K562 (cell line): ENCODE data around the gene HAGHL. TPM values are rescaled to one million over a fixed set of nuclear protein-coding genes. Genes with fewer than 3 reads are reported as not detected.

ENCODE experiments used
- BRD4 ChIP-seq: fragments of 200-600 bp; sonication (generic); IDR thresholded peaks from 2 replicates; pipeline ENCODE4 v1.6.1; 2017; ENCODE audit warnings: inconsistent platforms
- CBX8 ChIP-seq: fragments of 200-600 bp; sonication (generic); IDR thresholded peaks from 2 replicates; pipeline ENCODE4 v1.6.1; 2012; ENCODE audit warnings: borderline replicate concordance, mixed run types, low read depth, mild to moderate bottlenecking, moderate library complexity, mixed read lengths, low read length, control low read depth, inconsistent platforms; ENCODE audit not compliant: poor library complexity, severe bottlenecking; ENCODE audit errors: extremely low read depth
- FOXP1 ChIP-seq: sonication (generic); formaldehyde crosslinking; IDR thresholded peaks from 2 replicates; pipeline ENCODE4 v1.8.0; 2022; ENCODE audit warnings: mild to moderate bottlenecking, missing genetic modification reagents
- HNRNPH1 ChIP-seq: fragments of 200-400 bp; formaldehyde crosslinking; optimal IDR thresholded peaks from 2 replicates; pipeline ENCODE3; 2017; ENCODE audit warnings: low read depth, mild to moderate bottlenecking, low read length, moderate library complexity
- IRF9 ChIP-seq: fragments of 450-650 bp; IDR thresholded peaks from 2 replicates; pipeline ENCODE4 v1.6.1; 2016; ENCODE audit warnings: missing biosample characterization, missing genetic modification characterization
- NUFIP1 ChIP-seq: fragments of 450-650 bp; IDR thresholded peaks from 2 replicates; pipeline ENCODE4 v1.6.1; 2018; ENCODE audit not compliant: partially characterized antibody
- RBM39 ChIP-seq: fragments of 200-400 bp; formaldehyde crosslinking; optimal IDR thresholded peaks from 2 replicates; pipeline ENCODE3; 2018; ENCODE audit warnings: low read depth, low read length
- SETDB1 ChIP-seq: IDR thresholded peaks from one replicate; pipeline ENCODE4 v1.6.1; 2012; ENCODE audit warnings: low read length, control low read depth, inconsistent platforms
- TFAM ChIP-seq: fragments of 250-450 bp; sonication (Bioruptor Pico); conservative IDR thresholded peaks from 2 replicates; pipeline ENCODE4 v1.5.0; 2021; ENCODE audit warnings: mild to moderate bottlenecking, moderate library complexity
- TRIM28 ChIP-seq: fragments of 450-650 bp; IDR thresholded peaks from 2 replicates; pipeline ENCODE4 v1.6.1; 2017
- ZBTB11 ChIP-seq, 3 experiments: fragments of 200-800 bp in 1 of 3; fragments of 250-450 bp in 1 of 3; fragments of 450-650 bp in 1 of 3; sonication (Bioruptor Pico) in 1 of 3; sonication (Bioruptor generic) in 1 of 3; formaldehyde crosslinking in 1 of 3; IDR thresholded peaks; 2 replicates each; pipeline versions ENCODE4 v1.6.1 to v1.8.0; 2016 to 2022; ENCODE audit warnings: mild to moderate bottlenecking in 2 of 3, missing genetic modification characterization in 2 of 3, missing compliant biosample characterization in 1 of 3, moderate library complexity in 1 of 3
- ZBTB49 ChIP-seq: sonication (generic); formaldehyde crosslinking; IDR thresholded peaks from 2 replicates; pipeline ENCODE4 v1.8.0; 2022; ENCODE audit warnings: missing genetic modification reagents, mild to moderate bottlenecking, borderline replicate concordance
- ZNF586 ChIP-seq: fragments of 450-650 bp; formaldehyde crosslinking; conservative IDR thresholded peaks from 2 replicates; pipeline ENCODE4 v1.4.0; 2020; ENCODE audit warnings: mild to moderate bottlenecking, moderate library complexity
- ZNF699 ChIP-seq: fragments of 250-450 bp; sonication (Bioruptor Pico); IDR thresholded peaks from 2 replicates; pipeline ENCODE4 v1.8.0; 2021; ENCODE audit warnings: mild to moderate bottlenecking, moderate library complexity; ENCODE audit not compliant: insufficient replicate concordance
- polyA plus RNA-seq, 8 experiments: library from polyadenylated mRNA; depleted of rRNA in 4 of 8; stranded (reverse) in 5 of 8; unstranded in 3 of 8; fragments of >200 nt; fragmentation: Nextera tagmentation in 2 of 8; fragmentation: Illumina TruSeq in 1 of 8; extraction: Ambion mirVana in 2 of 8; extraction: Trizol in 1 of 8; gene quantifications; 2 replicates each; pipeline versions ENCODE4 v1.2.1 to v1.2.3, GENCODE V29; 2011 to 2014; ENCODE audit warnings: inconsistent platforms in 1 of 8, missing spikeins in 1 of 8
- total RNA-seq, 7 experiments: library from RNA; depleted of rRNA in 6 of 7; stranded (reverse); fragments of >200 nt in 6 of 7; fragmentation: Illumina TruSeq in 2 of 7; extraction: Trizol in 2 of 7; gene quantifications; 2 replicates each; pipeline versions ENCODE4 v1.2.1 to v1.2.3, GENCODE V29; 2011 to 2021; ENCODE audit warnings: low replicate concordance in 1 of 7
- TF ChIP-seq, protein P1 (sequence below): sonication (generic); formaldehyde crosslinking; IDR thresholded peaks from 2 replicates; pipeline ENCODE4 v1.8.1; 2022; ENCODE audit warnings: missing genetic modification reagents
- TF ChIP-seq, protein P2 (sequence below), 3 experiments: IDR thresholded peaks in 2 of 3; conservative IDR thresholded peaks in 1 of 3; 2 replicates each; pipeline ENCODE4 v1.5.1; 2011 to 2012; ENCODE audit warnings: low read length in 3 of 3, mild to moderate bottlenecking in 3 of 3, control low read depth in 2 of 3, improper control_type of control experiment in 1 of 3, inconsistent platforms in 1 of 3, low read depth in 1 of 3, mixed read lengths in 1 of 3, moderate library complexity in 1 of 3; ENCODE audit not compliant: insufficient read depth in 2 of 3

Gene HAGHL
- total and polyA plus RNA-seq, 9 of the 15 experiments (the other 6 are each of a cell fraction or from before 2014, with no cell fraction given): 0.31 to 83.4 (median 20.7) TPM

DNA sequence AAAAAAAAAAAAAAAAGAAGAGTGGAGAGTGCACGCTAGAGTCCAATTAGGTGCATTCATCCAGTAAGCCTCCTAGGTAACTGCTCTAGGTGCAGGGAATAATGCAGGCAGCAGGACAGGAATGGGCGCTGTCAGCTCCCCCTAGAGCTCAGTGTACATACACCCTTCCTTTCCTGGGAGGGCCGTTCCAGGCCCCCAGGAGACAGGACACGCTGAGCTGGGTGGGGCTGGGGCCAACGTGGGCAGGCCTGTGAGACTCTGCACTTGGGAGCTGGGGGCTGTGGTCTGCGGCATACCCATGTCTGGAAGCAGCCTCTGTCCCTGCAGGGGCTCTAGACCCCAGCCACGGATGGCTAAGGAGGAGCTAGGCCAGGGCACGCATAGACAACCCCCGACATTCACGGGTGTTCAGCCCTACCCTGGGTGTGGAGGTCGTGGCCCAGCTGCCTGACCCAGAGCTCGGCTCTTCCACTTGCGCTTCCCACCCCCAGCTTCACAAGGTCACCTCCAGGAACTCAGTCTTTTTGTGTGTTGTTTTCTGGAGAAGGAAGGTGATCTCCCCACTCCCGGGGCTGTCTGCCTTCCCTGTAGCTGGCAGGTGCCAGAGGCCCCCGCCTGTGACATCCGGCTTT is 7.0 kb upstream of the HAGHL start (continued):
- TF ChIP-seq ZBTB11 (CRISPR knock-in tag; IDR thresholded peaks at IDR 0.05) (no peak), RBM39 (peak; percentile 7), TRIM28 (no peak), TFAM (CRISPR knock-in tag) (no peak), BRD4 (no peak), FOXP1 (CRISPR knock-in tag) (no peak), ZBTB49 (CRISPR knock-in tag) (no peak), ZNF586 (no peak), NUFIP1 (no peak), SETDB1 (no peak), IRF9 (tag) (no peak), HNRNPH1 (no peak), CBX8 (no peak), ZNF699 (CRISPR knock-in tag) (no peak)
- TF ChIP-seq, protein P1, sequence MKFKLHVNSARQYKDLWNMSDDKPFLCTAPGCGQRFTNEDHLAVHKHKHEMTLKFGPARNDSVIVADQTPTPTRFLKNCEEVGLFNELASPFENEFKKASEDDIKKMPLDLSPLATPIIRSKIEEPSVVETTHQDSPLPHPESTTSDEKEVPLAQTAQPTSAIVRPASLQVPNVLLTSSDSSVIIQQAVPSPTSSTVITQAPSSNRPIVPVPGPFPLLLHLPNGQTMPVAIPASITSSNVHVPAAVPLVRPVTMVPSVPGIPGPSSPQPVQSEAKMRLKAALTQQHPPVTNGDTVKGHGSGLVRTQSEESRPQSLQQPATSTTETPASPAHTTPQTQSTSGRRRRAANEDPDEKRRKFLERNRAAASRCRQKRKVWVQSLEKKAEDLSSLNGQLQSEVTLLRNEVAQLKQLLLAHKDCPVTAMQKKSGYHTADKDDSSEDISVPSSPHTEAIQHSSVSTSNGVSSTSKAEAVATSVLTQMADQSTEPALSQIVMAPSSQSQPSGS (CRISPR knock-in tag): no peak
- TF ChIP-seq, protein P2, sequence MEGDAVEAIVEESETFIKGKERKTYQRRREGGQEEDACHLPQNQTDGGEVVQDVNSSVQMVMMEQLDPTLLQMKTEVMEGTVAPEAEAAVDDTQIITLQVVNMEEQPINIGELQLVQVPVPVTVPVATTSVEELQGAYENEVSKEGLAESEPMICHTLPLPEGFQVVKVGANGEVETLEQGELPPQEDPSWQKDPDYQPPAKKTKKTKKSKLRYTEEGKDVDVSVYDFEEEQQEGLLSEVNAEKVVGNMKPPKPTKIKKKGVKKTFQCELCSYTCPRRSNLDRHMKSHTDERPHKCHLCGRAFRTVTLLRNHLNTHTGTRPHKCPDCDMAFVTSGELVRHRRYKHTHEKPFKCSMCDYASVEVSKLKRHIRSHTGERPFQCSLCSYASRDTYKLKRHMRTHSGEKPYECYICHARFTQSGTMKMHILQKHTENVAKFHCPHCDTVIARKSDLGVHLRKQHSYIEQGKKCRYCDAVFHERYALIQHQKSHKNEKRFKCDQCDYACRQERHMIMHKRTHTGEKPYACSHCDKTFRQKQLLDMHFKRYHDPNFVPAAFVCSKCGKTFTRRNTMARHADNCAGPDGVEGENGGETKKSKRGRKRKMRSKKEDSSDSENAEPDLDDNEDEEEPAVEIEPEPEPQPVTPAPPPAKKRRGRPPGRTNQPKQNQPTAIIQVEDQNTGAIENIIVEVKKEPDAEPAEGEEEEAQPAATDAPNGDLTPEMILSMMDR (IDR thresholded peaks at IDR 0.05 in 2 of 3, conservative IDR thresholded peaks at IDR 0.05 in 1 of 3; ENCODE audit: insufficient read depth in 2 of 3, low read depth in 1 of 3, low read length in 3 of 3): peak; percentile 54 to 62 (median 57)
